HepG2 (cell line): Measurements from ENCODE around the gene ATP6V1F. TPM values are rescaled to one million over a fixed set of nuclear protein-coding genes. Genes with fewer than 3 reads are reported as not detected.
A peak's percentile ranks its signal among the peaks of the same experiment; 100 is the strongest.

Experiments used
- ARNT2 ChIP-seq: sonication (generic); formaldehyde crosslinking; IDR thresholded peaks from 2 replicates; pipeline ENCODE4 v1.8.0; 2022; ENCODE audit warnings: mild to moderate bottlenecking, low read depth, missing genetic modification reagents, moderate library complexity
- CAMTA2 ChIP-seq: sonication (generic); formaldehyde crosslinking; IDR thresholded peaks from 2 replicates; pipeline ENCODE4 v1.4.0; 2020; ENCODE audit warnings: mild to moderate bottlenecking, missing genetic modification reagents, borderline replicate concordance
- CCAR2 ChIP-seq: fragments of 200-400 bp; formaldehyde crosslinking; optimal IDR thresholded peaks from 2 replicates; pipeline ENCODE3; 2018; ENCODE audit warnings: low read depth, mild to moderate bottlenecking, low read length, moderate library complexity
- CHD2 ChIP-seq: IDR thresholded peaks from 2 replicates; pipeline ENCODE4 v1.6.1; 2011; ENCODE audit warnings: low read depth, low read length, improper control_type of control experiment
- CREB1 ChIP-seq, 2 experiments: fragments of 450-650 bp in 1 of 2; IDR thresholded peaks; 2 replicates each; pipeline ENCODE4 v1.6.1; 2016 to 2017; ENCODE audit warnings: control low read depth in 1 of 2, mild to moderate bottlenecking in 1 of 2, missing compliant biosample characterization in 1 of 2, missing genetic modification characterization in 1 of 2
- FOXA3 ChIP-seq: IDR thresholded peaks from 2 replicates; pipeline ENCODE4 v1.6.1; 2016; ENCODE audit warnings: missing genetic modification reagents, missing compliant biosample characterization
- FOXK2 ChIP-seq: fragments of 450-650 bp; IDR thresholded peaks from 2 replicates; pipeline ENCODE4 v1.6.1; 2016
- GABPA ChIP-seq, 2 experiments: IDR thresholded peaks; 2 replicates each; pipeline ENCODE4 v1.6.1; 2011 to 2016; ENCODE audit warnings: low read depth in 2 of 2, low read length in 1 of 2, missing biosample characterization in 1 of 2, missing genetic modification characterization in 1 of 2
- HNRNPUL1 ChIP-seq: fragments of 200-400 bp; formaldehyde crosslinking; IDR thresholded peaks from 2 replicates; pipeline ENCODE4 v1.6.1; 2017; ENCODE audit warnings: low read depth, mild to moderate bottlenecking, low read length, moderate library complexity
- KMT2A ChIP-seq: sonication (generic); formaldehyde crosslinking; IDR thresholded peaks from 2 replicates; pipeline ENCODE4 v1.4.0; 2020; ENCODE audit warnings: missing genetic modification reagents
- LRRFIP1 ChIP-seq: sonication (generic); formaldehyde crosslinking; conservative IDR thresholded peaks from 2 replicates; pipeline ENCODE4 v1.4.0; 2020; ENCODE audit warnings: missing genetic modification reagents
- NR1H2 ChIP-seq: sonication (generic); formaldehyde crosslinking; IDR thresholded peaks from 2 replicates; pipeline ENCODE4 v1.8.1; 2022; ENCODE audit warnings: low read depth, missing genetic modification reagents, borderline replicate concordance
- RBM22 ChIP-seq: fragments of 200-400 bp; formaldehyde crosslinking; optimal IDR thresholded peaks from 2 replicates; pipeline ENCODE3; 2017; ENCODE audit warnings: mild to moderate bottlenecking, low read length, moderate library complexity
- RFX5 ChIP-seq: IDR thresholded peaks from 2 replicates; pipeline ENCODE4 v1.6.1; 2011; ENCODE audit warnings: low read depth, low read length, improper control_type of control experiment
- SATB2 ChIP-seq: sonication (generic); formaldehyde crosslinking; IDR thresholded peaks from 2 replicates; pipeline ENCODE4 v1.5.0; 2020; ENCODE audit warnings: missing genetic modification reagents
- THYN1 ChIP-seq: sonication (generic); formaldehyde crosslinking; IDR thresholded peaks from 2 replicates; pipeline ENCODE4 v1.8.1; 2023; ENCODE audit warnings: low read depth, mild to moderate bottlenecking, moderate library complexity, missing genetic modification reagents, borderline replicate concordance
- ZNF121 ChIP-seq: sonication (generic); formaldehyde crosslinking; IDR thresholded peaks from 2 replicates; pipeline ENCODE4 v1.5.0; 2020; ENCODE audit warnings: mild to moderate bottlenecking, missing genetic modification reagents
- ZNF207 ChIP-seq: fragments of 450-650 bp; IDR thresholded peaks from 2 replicates; pipeline ENCODE4 v1.6.1; 2016; ENCODE audit warnings: antibody characterized with exemption, borderline replicate concordance
- ZNF354B ChIP-seq: sonication (generic); formaldehyde crosslinking; IDR thresholded peaks from 2 replicates; pipeline ENCODE4 v1.8.0; 2022; ENCODE audit warnings: mild to moderate bottlenecking, missing genetic modification reagents
- ZSCAN22 ChIP-seq: sonication (generic); formaldehyde crosslinking; IDR thresholded peaks from 2 replicates; pipeline ENCODE4 v1.4.0; 2020; ENCODE audit warnings: mild to moderate bottlenecking, missing genetic modification reagents
- polyA plus RNA-seq, 8 experiments: library from polyadenylated mRNA; depleted of rRNA in 3 of 8; stranded (reverse) in 7 of 8; unstranded in 1 of 8; fragments of >200 nt; fragmentation: Illumina TruSeq in 4 of 8; extraction: Trizol in 4 of 8; gene quantifications; 2 replicates each; pipeline versions ENCODE4 v1.2.1 to v1.2.3, GENCODE V29; 2011 to 2016; ENCODE audit warnings: low read depth in 4 of 8, missing spikeins in 1 of 8, mixed read lengths in 1 of 8; ENCODE audit not compliant: insufficient read depth in 1 of 8
- total RNA-seq, 5 experiments: library from RNA; depleted of rRNA; stranded (reverse); fragments of >200 nt; fragmentation: Illumina TruSeq; extraction: Trizol; gene quantifications; 2 replicates each; pipeline ENCODE4 v1.2.3, GENCODE V29; 2016; ENCODE audit warnings: low read depth in 1 of 5
- TF ChIP-seq, protein P1 (sequence below): sonication (generic); formaldehyde crosslinking; IDR thresholded peaks from 2 replicates; pipeline ENCODE4 v1.4.0; 2020; ENCODE audit warnings: mild to moderate bottlenecking, missing genetic modification reagents
- TF ChIP-seq, protein P2 (sequence below): sonication (generic); formaldehyde crosslinking; IDR thresholded peaks from 2 replicates; pipeline ENCODE4 v1.5.0; 2020; ENCODE audit warnings: missing genetic modification reagents, mild to moderate bottlenecking, borderline replicate concordance
- TF ChIP-seq, protein P3 (sequence below): IDR thresholded peaks from 2 replicates; pipeline ENCODE4 v1.6.1; 2016; ENCODE audit warnings: low read depth, borderline replicate concordance
- TF ChIP-seq, protein P4 (sequence below): sonication (generic); formaldehyde crosslinking; IDR thresholded peaks from 2 replicates; pipeline ENCODE4 v1.5.0; 2020; ENCODE audit warnings: mild to moderate bottlenecking, low read depth, missing genetic modification reagents, borderline replicate concordance

Gene ATP6V1F
- total and polyA plus RNA-seq, 2 of the 13 experiments (the other 11 are each of a cell fraction or from before 2014, with no cell fraction given) = 87.2 to 132 TPM

DNA sequence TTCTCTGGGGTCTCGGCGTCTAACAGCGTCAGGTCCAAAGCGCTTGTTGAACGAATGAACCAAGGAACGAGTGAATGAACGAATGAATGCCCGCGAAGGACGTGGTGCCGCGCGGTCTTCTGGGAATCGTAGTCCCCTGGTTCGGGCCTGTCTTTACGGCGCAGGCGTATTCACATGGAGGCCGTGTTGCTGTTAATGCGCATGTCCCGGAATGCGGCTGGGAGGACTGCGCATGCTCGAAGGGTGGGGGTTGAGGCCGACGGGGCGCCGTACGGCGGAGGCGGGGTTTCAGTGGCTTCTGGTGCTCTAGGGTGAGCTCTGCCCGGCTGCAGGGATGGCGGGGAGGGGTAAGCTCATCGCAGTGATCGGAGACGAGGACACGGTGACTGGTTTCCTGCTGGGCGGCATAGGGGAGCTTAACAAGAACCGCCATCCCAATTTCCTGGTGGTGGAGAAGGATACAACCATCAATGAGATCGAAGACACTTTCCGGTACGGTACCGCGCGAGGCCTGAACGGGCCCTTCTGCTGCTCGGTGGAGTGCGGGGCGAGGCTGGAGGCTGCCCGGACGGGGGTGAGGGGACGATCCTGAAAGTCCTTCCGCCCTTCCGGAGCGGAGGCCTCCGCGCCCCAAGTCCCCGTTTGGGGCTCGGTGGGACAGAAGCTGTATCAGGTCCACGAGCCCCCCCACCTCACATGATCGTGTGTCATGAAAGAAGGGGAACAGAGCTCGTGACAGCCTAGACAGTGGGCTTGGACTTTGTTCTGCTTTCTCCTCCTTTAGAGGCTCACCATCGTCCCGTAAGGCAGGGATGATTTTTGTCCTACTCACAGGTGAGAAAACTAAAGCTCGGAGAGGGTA lies at the start of gene ATP6V1F (continued):
- TF ChIP-seq, protein P1, sequence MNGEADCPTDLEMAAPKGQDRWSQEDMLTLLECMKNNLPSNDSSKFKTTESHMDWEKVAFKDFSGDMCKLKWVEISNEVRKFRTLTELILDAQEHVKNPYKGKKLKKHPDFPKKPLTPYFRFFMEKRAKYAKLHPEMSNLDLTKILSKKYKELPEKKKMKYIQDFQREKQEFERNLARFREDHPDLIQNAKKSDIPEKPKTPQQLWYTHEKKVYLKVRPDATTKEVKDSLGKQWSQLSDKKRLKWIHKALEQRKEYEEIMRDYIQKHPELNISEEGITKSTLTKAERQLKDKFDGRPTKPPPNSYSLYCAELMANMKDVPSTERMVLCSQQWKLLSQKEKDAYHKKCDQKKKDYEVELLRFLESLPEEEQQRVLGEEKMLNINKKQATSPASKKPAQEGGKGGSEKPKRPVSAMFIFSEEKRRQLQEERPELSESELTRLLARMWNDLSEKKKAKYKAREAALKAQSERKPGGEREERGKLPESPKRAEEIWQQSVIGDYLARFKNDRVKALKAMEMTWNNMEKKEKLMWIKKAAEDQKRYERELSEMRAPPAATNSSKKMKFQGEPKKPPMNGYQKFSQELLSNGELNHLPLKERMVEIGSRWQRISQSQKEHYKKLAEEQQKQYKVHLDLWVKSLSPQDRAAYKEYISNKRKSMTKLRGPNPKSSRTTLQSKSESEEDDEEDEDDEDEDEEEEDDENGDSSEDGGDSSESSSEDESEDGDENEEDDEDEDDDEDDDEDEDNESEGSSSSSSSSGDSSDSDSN (CRISPR knock-in tag) = peak; percentile 71
- TF ChIP-seq, protein P2, sequence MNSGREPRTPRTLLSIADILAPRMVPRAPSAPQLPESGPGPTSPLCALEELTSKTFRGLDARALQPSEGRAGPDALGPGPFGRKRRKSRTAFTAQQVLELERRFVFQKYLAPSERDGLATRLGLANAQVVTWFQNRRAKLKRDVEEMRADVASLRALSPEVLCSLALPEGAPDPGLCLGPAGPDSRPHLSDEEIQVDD = no peak
- TF ChIP-seq CREB1 (IDR thresholded peaks at IDR 0.05) (peak; percentile 67), CREB1 (CRISPR knock-in tag; IDR thresholded peaks at IDR 0.05) (peak; percentile 91), GABPA (IDR thresholded peaks at IDR 0.05; ENCODE audit: low read depth, low read length) (no peak), GABPA (CRISPR knock-in tag; IDR thresholded peaks at IDR 0.05; ENCODE audit: low read depth) (peak; percentile 67), RFX5 (no peak), RBM22 (no peak), HNRNPUL1 (no peak), ZNF354B (CRISPR knock-in tag) (no peak), ZNF207 (no peak), KMT2A (CRISPR knock-in tag) (no peak), LRRFIP1 (CRISPR knock-in tag) (no peak), SATB2 (CRISPR knock-in tag) (no peak), FOXK2 (no peak), ZSCAN22 (CRISPR knock-in tag) (no peak), THYN1 (no peak), FOXA3 (CRISPR knock-in tag) (no peak; the same call in 1 of the 2 replicates), CHD2 (no peak), CCAR2 (no peak), ZNF121 (CRISPR knock-in tag) (no peak), CAMTA2 (no peak), ARNT2 (CRISPR knock-in tag) (no peak), NR1H2 (CRISPR knock-in tag) (no peak)
- TF ChIP-seq, protein P3, sequence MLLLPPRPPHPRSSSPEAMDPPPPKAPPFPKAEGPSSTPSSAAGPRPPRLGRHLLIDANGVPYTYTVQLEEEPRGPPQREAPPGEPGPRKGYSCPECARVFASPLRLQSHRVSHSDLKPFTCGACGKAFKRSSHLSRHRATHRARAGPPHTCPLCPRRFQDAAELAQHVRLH (CRISPR knock-in tag) = 0 out of 2 replicates have a peak, but pooled peaks have one; percentile 26
- TF ChIP-seq, protein P4, sequence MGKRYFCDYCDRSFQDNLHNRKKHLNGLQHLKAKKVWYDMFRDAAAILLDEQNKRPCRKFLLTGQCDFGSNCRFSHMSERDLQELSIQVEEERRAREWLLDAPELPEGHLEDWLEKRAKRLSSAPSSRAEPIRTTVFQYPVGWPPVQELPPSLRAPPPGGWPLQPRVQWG (CRISPR knock-in tag) = no peak
